HG03342 (cell line): ENCODE measurements around the gene LMNA.

Source experiments
- ATAC-seq: cut with Tn5 transposase; IDR thresholded peaks from one replicate; pipeline ENCODE4 v1.9.1; 2021; ENCODE audit warnings: mild to moderate bottlenecking, moderate library complexity; ENCODE audit not compliant: unreplicated experiment

The LMNA gene

GRCh38 chr1:156136970-156137483 lies 22.5 kb downstream of the LMNA start:
- no peak for ATAC-seq

- ATAC-seq: no peak
Measured at GRCh38 chr1:156138458-156138867, 24.0 kb downstream of the LMNA start.

GRCh38 chr1:156140879-156141707 lies 26.6 kb downstream of the LMNA start:
- no peak for ATAC-seq

- no peak for ATAC-seq
Measured at GRCh38 chr1:156143765-156144489, 29.4 kb downstream of the LMNA start.

GRCh38 chr1:156144742-156145141 lies 30.2 kb downstream of the LMNA start:
- ATAC-seq: no peak

GRCh38 chr1:156145650-156146019 lies 31.1 kb downstream of the LMNA start:
- no peak for ATAC-seq

DNA sequence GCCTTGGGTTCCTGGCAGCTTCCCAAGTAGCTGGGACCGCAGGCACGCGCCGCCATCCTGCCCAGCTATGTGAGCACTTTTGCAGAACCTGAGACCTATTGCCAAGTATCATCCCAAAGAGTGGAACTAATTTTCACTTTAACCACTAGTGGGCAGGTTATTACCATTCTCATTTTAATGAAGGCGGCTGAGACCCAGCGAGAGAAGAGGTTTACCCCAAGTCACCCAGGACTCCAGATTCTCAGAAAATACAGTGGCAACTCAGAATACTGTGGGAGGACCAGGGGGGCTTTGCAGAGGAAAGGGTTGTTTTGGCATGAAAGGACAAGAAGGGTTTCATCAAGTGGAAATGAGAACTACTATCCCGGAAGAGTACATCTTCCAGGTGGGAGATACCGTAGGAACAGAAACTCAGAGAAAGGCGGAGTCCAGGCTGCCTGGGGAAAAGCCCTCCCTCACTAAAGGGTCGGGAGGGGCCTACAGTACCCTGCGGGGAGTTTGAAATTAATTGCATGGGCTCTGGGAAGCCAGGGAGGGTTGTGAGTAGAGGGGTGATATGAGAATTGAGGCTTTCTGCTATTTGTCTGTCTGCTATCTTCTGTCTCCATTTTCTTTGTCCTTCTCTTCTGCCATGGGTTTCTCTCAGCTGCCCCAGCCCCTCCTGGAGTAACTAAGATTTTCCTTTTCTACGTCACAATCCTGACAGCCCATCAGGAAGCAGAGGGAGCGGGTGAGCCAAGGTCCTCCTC lies 31.7 kb downstream of the LMNA start:
- no peak for ATAC-seq

DNA sequence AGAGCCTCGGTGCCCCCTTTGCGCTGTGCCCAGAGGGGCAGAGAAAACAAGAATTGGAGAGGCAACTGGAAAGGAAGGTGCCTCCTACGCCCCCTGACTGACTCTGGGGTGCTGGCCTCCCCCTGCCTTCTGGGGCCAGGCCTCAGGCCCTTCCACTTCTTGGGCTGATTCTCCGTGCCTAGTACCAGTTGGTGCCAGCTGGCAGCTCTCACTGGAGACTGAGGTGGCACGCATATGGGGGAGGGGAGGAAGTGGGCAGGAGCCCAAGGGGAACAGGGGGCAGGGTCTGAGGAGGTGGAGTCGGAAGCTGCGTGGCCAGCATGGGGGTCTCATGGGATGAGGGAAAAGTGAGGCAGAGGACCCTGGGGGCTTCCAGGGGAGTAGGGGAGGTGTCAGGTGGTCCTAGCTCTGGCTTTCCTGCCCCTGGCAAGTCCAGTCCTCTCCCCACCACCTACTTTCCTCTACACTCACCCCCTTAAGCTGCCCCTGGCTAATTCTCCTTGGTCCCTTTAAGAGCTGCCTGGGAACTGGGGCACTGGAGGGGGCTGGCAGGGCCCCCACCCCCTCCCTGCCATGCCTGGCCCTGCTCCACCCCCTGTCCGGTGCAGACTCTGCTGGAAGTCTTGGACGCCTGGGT lies 32.4 kb downstream of the LMNA start:
- no peak for ATAC-seq

DNA sequence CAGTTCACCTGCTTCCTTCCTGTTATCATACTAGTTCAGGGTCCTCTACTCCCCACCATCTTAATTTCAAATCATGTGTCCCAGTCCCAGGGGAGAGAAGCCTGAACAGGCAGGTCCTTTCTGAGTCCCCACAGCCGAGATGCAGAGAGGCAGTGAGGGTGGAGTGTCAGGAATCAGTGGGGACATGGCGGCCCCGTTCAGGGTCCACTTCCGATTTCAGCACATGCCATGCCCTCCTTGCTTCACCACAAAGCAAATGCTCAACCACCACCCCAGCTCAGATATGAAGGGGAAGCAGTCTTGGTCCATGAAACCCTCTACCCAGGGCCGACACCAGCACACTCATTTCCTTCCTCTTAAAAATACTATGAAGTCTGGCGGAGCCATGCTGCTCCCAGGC lies 33.7 kb downstream of the LMNA start:
- ATAC-seq: no peak

DNA sequence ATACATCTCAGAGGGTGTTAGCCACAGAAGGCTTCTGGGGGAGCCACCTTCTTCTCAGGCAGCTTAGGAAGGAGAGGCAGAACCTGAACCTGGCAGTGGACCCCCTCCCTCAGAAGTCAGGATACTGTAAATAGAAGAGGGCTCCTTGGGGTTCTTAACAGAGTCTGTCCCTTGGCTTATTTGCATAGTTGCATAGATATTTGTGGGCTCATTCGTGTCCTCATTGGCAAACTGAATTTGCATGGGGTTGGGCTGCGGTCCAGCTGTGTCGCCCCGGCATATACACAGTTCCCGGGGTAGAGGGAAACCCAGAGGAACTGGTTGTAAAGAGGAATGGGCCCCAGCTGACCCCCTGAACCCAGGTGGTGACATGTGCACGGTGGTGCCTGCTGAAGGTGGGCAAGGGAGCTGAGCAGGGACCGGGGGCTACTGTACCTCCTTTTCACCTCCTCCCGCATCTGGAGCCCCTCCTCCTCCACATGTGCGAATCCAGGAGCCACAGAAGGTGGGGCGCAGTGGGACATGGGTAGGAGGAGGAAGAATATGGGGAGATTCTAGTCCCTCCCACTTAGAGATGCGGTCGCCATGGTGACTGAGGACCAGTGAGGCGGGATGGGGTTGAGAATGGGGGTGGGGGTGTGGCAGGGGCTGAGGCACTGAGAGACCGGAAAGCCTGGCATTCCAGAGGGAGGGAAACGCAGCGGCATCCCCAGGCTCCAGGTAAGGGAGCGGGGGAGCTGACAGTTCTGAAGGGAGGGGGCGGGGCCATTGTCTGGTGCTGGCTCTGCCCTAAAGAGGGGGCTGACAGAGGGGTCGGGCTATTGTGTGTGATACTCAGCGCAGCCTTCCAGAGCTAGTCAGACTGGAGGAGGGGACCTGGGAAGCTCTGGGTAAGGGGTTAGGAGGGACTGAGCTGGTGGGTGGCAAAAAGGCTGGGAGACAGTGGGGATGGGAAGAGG lies 35.1 kb downstream of the LMNA start:
- peak; percentile 50 for ATAC-seq

- ATAC-seq: no peak
Measured at GRCh38 chr1:156150333-156151011, 36.0 kb downstream of the LMNA start.

- ATAC-seq: no peak
Measured at GRCh38 chr1:156151093-156151688, 36.7 kb downstream of the LMNA start.

GRCh38 chr1:156152628-156153027 lies 38.1 kb downstream of the LMNA start:
- ATAC-seq: no peak

GRCh38 chr1:156153362-156153761 lies 38.9 kb downstream of the LMNA start, which contains the start of gene SEMA4A:
Gene SEMA4A (plus strand): TSS chr1:156153585. CDS start chr1:156154579, 994 bp downstream.
- no peak for ATAC-seq

DNA sequence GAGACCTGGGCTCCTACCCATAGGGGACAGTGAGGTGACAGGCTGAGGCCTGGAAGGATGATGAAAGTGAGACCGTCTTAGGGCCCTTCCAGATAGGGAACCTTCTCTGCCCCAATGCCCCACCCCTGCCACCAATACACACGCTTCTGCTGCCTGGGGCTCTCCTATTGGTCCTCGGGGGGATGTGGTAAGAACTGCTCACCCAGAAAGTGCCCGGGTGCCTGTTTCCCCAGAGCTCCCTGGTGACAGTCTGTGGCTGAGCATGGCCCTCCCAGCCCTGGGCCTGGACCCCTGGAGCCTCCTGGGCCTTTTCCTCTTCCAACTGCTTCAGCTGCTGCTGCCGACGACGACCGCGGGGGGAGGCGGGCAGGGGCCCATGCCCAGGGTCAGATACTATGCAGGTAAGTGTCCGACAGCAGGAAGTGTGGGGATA lies 39.8 kb downstream of the LMNA start:
- peak; percentile 48 for ATAC-seq

DNA sequence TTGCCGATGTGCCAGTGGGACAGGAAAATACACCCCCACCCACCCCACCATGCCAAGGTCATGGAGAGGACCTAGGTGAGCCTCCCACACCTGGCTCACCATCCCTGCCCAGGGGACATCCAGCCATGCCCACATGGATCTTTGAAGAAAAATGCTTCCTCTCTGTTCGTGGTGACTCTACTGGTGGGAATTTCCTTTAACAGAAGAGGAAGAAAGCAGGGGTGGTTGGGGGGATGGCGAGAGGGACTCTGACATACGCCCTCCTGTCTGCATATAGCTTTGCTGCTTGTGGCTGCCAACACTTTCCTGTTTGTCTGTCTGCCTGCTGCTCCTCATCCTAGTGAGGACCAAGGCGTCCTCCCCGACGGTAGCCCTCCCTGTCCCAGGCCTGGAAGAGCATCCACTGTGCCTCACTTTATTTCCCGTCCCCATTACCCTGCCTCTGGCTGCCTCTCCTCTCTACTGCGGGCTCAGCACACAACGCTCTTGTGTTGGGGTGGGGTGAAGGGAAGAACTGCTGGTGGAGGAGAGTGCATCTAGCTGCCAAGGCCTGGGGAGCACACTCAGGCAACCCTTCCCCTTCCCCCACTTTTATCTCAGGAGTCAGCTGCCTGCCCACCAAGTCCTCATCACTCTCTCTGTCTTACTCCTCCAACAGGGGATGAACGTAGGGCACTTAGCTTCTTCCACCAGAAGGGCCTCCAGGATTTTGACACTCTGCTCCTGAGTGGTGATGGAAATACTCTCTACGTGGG lies 41.4 kb downstream of the LMNA start:
- ATAC-seq: no peak

GRCh38 chr1:156157506-156157905 lies 43.0 kb downstream of the LMNA start:
- ATAC-seq: no peak

GRCh38 chr1:156157966-156158365 lies 43.5 kb downstream of the LMNA start:
- ATAC-seq: no peak
